GM10266 (cell line): Measurements from ENCODE around the gene EIF4B.

Source experiments
- DNase-seq: peaks from one replicate; pipeline ENCODE4 v3.0.0; 2012; ENCODE audit errors: extremely low spot score
- TF ChIP-seq, protein P1 (sequence below): IDR thresholded peaks from 2 replicates; pipeline ENCODE4 v1.5.1; 2012; ENCODE audit warnings: mild to moderate bottlenecking, low read depth; ENCODE audit not compliant: control insufficient read depth, insufficient read depth; ENCODE audit errors: missing control alignments

Gene EIF4B, protein sequence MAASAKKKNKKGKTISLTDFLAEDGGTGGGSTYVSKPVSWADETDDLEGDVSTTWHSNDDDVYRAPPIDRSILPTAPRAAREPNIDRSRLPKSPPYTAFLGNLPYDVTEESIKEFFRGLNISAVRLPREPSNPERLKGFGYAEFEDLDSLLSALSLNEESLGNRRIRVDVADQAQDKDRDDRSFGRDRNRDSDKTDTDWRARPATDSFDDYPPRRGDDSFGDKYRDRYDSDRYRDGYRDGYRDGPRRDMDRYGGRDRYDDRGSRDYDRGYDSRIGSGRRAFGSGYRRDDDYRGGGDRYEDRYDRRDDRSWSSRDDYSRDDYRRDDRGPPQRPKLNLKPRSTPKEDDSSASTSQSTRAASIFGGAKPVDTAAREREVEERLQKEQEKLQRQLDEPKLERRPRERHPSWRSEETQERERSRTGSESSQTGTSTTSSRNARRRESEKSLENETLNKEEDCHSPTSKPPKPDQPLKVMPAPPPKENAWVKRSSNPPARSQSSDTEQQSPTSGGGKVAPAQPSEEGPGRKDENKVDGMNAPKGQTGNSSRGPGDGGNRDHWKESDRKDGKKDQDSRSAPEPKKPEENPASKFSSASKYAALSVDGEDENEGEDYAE

GRCh38 chr12:53005986-53006809 lies at the start of gene EIF4B:
TSS of gene EIF4B (plus strand) at chr12:53006456. CDS start at chr12:53006484, 28 bp downstream.
- DNase-seq, result peak; percentile 91
- TF ChIP-seq, protein P1, sequence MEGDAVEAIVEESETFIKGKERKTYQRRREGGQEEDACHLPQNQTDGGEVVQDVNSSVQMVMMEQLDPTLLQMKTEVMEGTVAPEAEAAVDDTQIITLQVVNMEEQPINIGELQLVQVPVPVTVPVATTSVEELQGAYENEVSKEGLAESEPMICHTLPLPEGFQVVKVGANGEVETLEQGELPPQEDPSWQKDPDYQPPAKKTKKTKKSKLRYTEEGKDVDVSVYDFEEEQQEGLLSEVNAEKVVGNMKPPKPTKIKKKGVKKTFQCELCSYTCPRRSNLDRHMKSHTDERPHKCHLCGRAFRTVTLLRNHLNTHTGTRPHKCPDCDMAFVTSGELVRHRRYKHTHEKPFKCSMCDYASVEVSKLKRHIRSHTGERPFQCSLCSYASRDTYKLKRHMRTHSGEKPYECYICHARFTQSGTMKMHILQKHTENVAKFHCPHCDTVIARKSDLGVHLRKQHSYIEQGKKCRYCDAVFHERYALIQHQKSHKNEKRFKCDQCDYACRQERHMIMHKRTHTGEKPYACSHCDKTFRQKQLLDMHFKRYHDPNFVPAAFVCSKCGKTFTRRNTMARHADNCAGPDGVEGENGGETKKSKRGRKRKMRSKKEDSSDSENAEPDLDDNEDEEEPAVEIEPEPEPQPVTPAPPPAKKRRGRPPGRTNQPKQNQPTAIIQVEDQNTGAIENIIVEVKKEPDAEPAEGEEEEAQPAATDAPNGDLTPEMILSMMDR, result no peak

- DNase-seq, result no peak
These were observed 49.3 kb upstream of the EIF4B start for GRCh38 chr12:52956987-52957386.

GRCh38 chr12:52964556-52965336 lies 41.5 kb upstream of the EIF4B start:
- TF ChIP-seq, protein P1, result no peak
- DNase-seq, result no peak

More at GRCh38 chr12:52956987-52957386, 49.3 kb upstream of the EIF4B start:
- TF ChIP-seq, protein P1, result no peak

- no peak for DNase-seq
- TF ChIP-seq, protein P1, result no peak
These were observed 40.9 kb upstream of the EIF4B start for GRCh38 chr12:52965337-52965731.

- DNase-seq, result no peak
- TF ChIP-seq, protein P1, result no peak
These were observed 37.0 kb upstream of the EIF4B start for GRCh38 chr12:52969166-52969795.

DNA sequence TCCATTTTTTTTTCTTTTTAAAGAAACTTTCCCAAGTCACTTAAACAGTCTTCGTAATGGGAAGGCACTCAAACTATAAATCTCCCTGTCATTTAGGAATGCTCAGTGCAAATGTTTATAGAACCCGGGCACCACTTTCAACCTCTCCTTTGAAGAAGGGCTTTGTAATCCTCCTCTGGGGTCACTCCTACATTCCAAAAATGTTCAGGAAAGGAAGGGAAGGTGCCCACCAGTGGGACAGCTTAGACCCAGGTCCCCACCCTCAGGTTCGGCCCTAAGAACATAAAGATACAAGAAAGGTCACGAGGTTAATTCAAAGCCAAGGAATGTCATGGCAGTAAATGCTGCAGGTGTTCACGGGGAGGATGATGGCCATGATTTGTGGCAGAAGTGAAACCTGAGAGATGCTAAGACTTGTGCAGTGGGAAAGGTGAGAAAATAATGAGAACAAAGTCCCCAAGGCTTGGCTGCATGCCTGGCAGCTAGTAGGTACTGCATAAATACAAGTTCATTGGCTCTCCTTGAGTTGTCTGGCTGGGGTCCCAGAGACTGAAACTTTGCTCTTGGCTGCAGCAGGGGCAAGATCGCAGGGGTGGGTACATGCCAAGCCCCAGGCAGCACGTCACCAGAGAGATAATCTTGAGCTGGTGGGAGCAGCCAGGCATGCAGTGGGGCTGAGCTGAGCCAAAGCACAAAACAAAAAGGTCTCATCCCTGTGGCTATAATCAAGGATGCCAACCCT lies 36.3 kb upstream of the EIF4B start:
- no peak for DNase-seq
- TF ChIP-seq, protein P1, result no peak
